Spleen (tissue), 7 donors: Measurements from ENCODE around the gene ZIC1.

Source experiments
- CTCF ChIP-seq, 11 experiments: fragments of 200-600 bp in 7 of 11; fragments of 450-650 bp in 4 of 11; sonication (generic) in 4 of 11; IDR thresholded peaks in 8 of 11; conservative IDR thresholded peaks in 3 of 11; 1 replicate in 7 of 11; 2 replicates in 4 of 11; pipeline versions ENCODE4 v1.4.0 to v1.8.0; 2016 to 2021; ENCODE audit warnings: antibody characterized with exemption in 11 of 11, inconsistent platforms in 4 of 11, mild to moderate bottlenecking in 1 of 11
- POLR2AphosphoS5 ChIP-seq, 3 donors: sonication (generic); formaldehyde crosslinking; IDR thresholded peaks; one replicate each; pipeline ENCODE4 v1.5.1; 2017; ENCODE audit warnings: antibody characterized with exemption in 3 of 3
- donor health status: DM: no; HTN: no; CAD: no; lungs with moderate emphysema.
- donor health status: DM: no; HTN: no; CAD: no.
- donor health status: DM: no; HTN: no; CAD: no.

- TF ChIP-seq CTCF (IDR thresholded peaks at IDR 0.05 in 8 of 11, conservative IDR thresholded peaks at IDR 0.05 in 3 of 11) (no peak), POLR2AphosphoS5 (IDR thresholded peaks at IDR 0.05) (no peak)
These were observed 9.1 kb upstream of the ZIC1 start for GRCh38 chr3:147400111-147400510.
